Neuronal stem cell (in vitro differentiated cells): ENCODE data around the gene COX20.
A peak's percentile ranks its signal among the peaks of the same experiment; 100 is the strongest.

Experiments
- DNase-seq: peaks from one replicate; pipeline ENCODE4 v3.0.0-alpha.2; 2013; ENCODE audit warnings: low spot score
- H2AFZ ChIP-seq: one replicate; pipeline ENCODE4 v1.6.1; 2013; ENCODE audit warnings: mild to moderate bottlenecking, low read length, inconsistent platforms
- H2AK5ac ChIP-seq: 2 replicates; pipeline ENCODE4 v1.6.1; 2013; ENCODE audit warnings: low read depth, mild to moderate bottlenecking, inconsistent platforms, low read length, moderate library complexity, mixed read lengths
- H2BK120ac ChIP-seq: 2 replicates; pipeline ENCODE4 v1.6.1; 2013; ENCODE audit warnings: low read depth, mild to moderate bottlenecking, inconsistent platforms, low read length, moderate library complexity, mixed read lengths
- H2BK12ac ChIP-seq: one replicate; pipeline ENCODE4 v1.6.1; 2013; ENCODE audit warnings: low read length, inconsistent platforms
- H2BK15ac ChIP-seq: 2 replicates; pipeline ENCODE4 v1.6.1; 2013; ENCODE audit warnings: mild to moderate bottlenecking, low read length, inconsistent platforms, mixed read lengths
- H2BK5ac ChIP-seq: one replicate; pipeline ENCODE4 v1.6.1; 2013; ENCODE audit warnings: inconsistent platforms, mild to moderate bottlenecking, low read length, moderate library complexity
- H3K14ac ChIP-seq: one replicate; pipeline ENCODE4 v1.6.1; 2013; ENCODE audit warnings: low read length, inconsistent platforms
- H3K18ac ChIP-seq: 2 replicates; pipeline ENCODE4 v1.6.1; 2013; ENCODE audit warnings: low read length, inconsistent platforms
- H3K23ac ChIP-seq: 2 replicates; pipeline ENCODE4 v1.6.1; 2013; ENCODE audit warnings: low read depth, mild to moderate bottlenecking, mixed read lengths, low read length, inconsistent platforms; ENCODE audit not compliant: poor library complexity
- H3K27ac ChIP-seq: replicated peaks from 3 replicates; pipeline ENCODE4 v1.5.1; 2013; ENCODE audit warnings: low read length, inconsistent platforms
- H3K27me3 ChIP-seq, 3 experiments: 2 replicates each; pipeline ENCODE4 v1.6.1; 2013; ENCODE audit warnings: low read length in 3 of 3, mild to moderate bottlenecking in 2 of 3, inconsistent platforms in 1 of 3, low read depth in 1 of 3, mixed read lengths in 1 of 3, moderate library complexity in 1 of 3; ENCODE audit not compliant: control insufficient read depth in 3 of 3, insufficient read depth in 3 of 3
- H3K36me3 ChIP-seq, 2 donors: replicated peaks in 1 of 2; 2 replicates each; pipeline ENCODE4 v1.6.1; 2013; ENCODE audit warnings: low read length in 2 of 2; ENCODE audit not compliant: control insufficient read depth in 2 of 2, insufficient read depth in 2 of 2
- H3K4ac ChIP-seq: 2 replicates; pipeline ENCODE4 v1.6.1; 2013; ENCODE audit warnings: inconsistent platforms, mild to moderate bottlenecking, low read length, moderate library complexity
- H3K4me1 ChIP-seq, 2 donors: 1 replicate in 1 of 2; 2 replicates in 1 of 2; pipeline ENCODE4 v1.6.1; 2013; ENCODE audit warnings: low read length in 2 of 2, low read depth in 1 of 2; ENCODE audit not compliant: control insufficient read depth in 2 of 2, insufficient read depth in 1 of 2
- H3K4me2 ChIP-seq: one replicate; pipeline ENCODE4 v1.6.1; 2013; ENCODE audit warnings: mild to moderate bottlenecking, low read length, inconsistent platforms; ENCODE audit not compliant: insufficient read depth, poor library complexity, severe bottlenecking
- H3K4me3 ChIP-seq, 2 donors: 2 replicates each; pipeline ENCODE4 v1.5.1; 2013; ENCODE audit warnings: low read length in 2 of 2, mild to moderate bottlenecking in 2 of 2, inconsistent platforms in 1 of 2, moderate library complexity in 1 of 2
- H3K79me1 ChIP-seq: one replicate; pipeline ENCODE4 v1.6.1; 2013; ENCODE audit warnings: low read depth, mild to moderate bottlenecking, inconsistent platforms, low read length, moderate library complexity
- H3K9ac ChIP-seq: one replicate; pipeline ENCODE4 v1.6.1; 2013; ENCODE audit warnings: mild to moderate bottlenecking, low read depth, low read length, inconsistent platforms; ENCODE audit not compliant: poor library complexity
- H3K9me3 ChIP-seq, 2 donors: replicated peaks in 1 of 2; 2 replicates each; pipeline versions ENCODE3 to v1.6.1; 2013; ENCODE audit warnings: low read length in 2 of 2, mild to moderate bottlenecking in 2 of 2, inconsistent platforms in 1 of 2, low read depth in 1 of 2, mixed read lengths in 1 of 2, moderate library complexity in 1 of 2; ENCODE audit not compliant: control insufficient read depth in 2 of 2, insufficient read depth in 1 of 2
- H4K8ac ChIP-seq: one replicate; pipeline ENCODE4 v1.6.1; 2013; ENCODE audit warnings: low read depth, mild to moderate bottlenecking, inconsistent platforms, low read length, moderate library complexity
- H4K91ac ChIP-seq: one replicate; pipeline ENCODE4 v1.6.1; 2013; ENCODE audit warnings: low read length, low read depth, mild to moderate bottlenecking, inconsistent platforms; ENCODE audit not compliant: poor library complexity
- WGBS, 2 donors: extraction: QIAGEN DNeasy Blood & Tissue Kit; methylation state at CpG; one replicate each; pipeline ENCODE4 v1.1.7; 2013; ENCODE audit warnings: missing lambda C conversion rate in 2 of 2, mixed read lengths in 1 of 2; ENCODE audit not compliant: insufficient read length in 2 of 2, insufficient replicate concordance in 1 of 2; ENCODE audit errors: extremely low coverage in 2 of 2; 5-methylcytosine and 5-hydroxymethylcytosine counted together

Gene COX20

GRCh38 chr1:244836135-244836521, 670 bp downstream of the COX20 start:
- no peak overlapping the region for H3K14ac ChIP-seq

GRCh38 chr1:244836584-244836983, 1.1 kb downstream of the COX20 start:
- Histone ChIP-seq H3K27me3 (no peaks in the 10 kb centered on the region), H3K9me3 (peaks cover 0 to 4% of the 10 kb centered on the region in 2 donors), H3K4ac (no peak overlapping the region), H3K9ac (no peak overlapping the region), H3K4me2 (peak overlapping the region; percentile 60), H3K36me3 (peaks cover 5 to 50% of the 10 kb centered on the region in 2 donors), H3K79me1 (no peaks in the 10 kb centered on the region), H4K91ac (no peak overlapping the region), H2BK5ac (no peak overlapping the region), H2BK120ac (no peak overlapping the region), H3K27ac (no peak overlapping the region), H2BK12ac (no peak overlapping the region), H3K14ac (no peak overlapping the region), H3K18ac (no peak overlapping the region), H2AFZ (no peak overlapping the region), H3K4me3 (peak overlapping the region in 1 of 2 donors; percentile 69), H3K4me1 (peaks cover 1 to 5% of the 10 kb centered on the region in 2 donors), H4K8ac (no peak overlapping the region), H2AK5ac (no peak overlapping the region), H3K23ac (no peak overlapping the region), H2BK15ac (no peak overlapping the region)
- DNase-seq = no peak
- no CpG with 5 or more reads among the region's 3 CpGs for WGBS, 2 donors

More at GRCh38 chr1:244836135-244836521, 670 bp downstream of the COX20 start:
- H2AK5ac ChIP-seq = no peak overlapping the region
- peak overlapping the region; percentile 93 for H2AFZ ChIP-seq
- no peaks in the 10 kb centered on the region for H3K79me1 ChIP-seq
- peak; percentile 11 for DNase-seq
- no peak overlapping the region for H3K9ac ChIP-seq
- WGBS, 2 donors = no CpG with 5 or more reads among the region's 7 CpGs
- no peak overlapping the region for H2BK5ac ChIP-seq
- no peak overlapping the region for H3K23ac ChIP-seq
- H4K91ac ChIP-seq = no peak overlapping the region
- no peak overlapping the region for H2BK12ac ChIP-seq
- H4K8ac ChIP-seq = no peak overlapping the region
- H3K4me2 ChIP-seq = peak overlapping the region; percentile 60
- no peak overlapping the region for H2BK15ac ChIP-seq
- H3K4me1 ChIP-seq = peaks cover 1 to 5% of the 10 kb centered on the region in 2 donors
- H3K27me3 ChIP-seq = no peaks in the 10 kb centered on the region
- peak overlapping the region; percentile 69 to 91 for H3K4me3 ChIP-seq
- H3K18ac ChIP-seq = no peak overlapping the region
- peaks cover 0 to 4% of the 10 kb centered on the region in 2 donors for H3K9me3 ChIP-seq
- H3K27ac ChIP-seq = peak overlapping the region; percentile 100
- H3K4ac ChIP-seq = no peak overlapping the region
- H3K36me3 ChIP-seq = peaks cover 5 to 46% of the 10 kb centered on the region in 2 donors
- no peak overlapping the region for H2BK120ac ChIP-seq

DNA sequence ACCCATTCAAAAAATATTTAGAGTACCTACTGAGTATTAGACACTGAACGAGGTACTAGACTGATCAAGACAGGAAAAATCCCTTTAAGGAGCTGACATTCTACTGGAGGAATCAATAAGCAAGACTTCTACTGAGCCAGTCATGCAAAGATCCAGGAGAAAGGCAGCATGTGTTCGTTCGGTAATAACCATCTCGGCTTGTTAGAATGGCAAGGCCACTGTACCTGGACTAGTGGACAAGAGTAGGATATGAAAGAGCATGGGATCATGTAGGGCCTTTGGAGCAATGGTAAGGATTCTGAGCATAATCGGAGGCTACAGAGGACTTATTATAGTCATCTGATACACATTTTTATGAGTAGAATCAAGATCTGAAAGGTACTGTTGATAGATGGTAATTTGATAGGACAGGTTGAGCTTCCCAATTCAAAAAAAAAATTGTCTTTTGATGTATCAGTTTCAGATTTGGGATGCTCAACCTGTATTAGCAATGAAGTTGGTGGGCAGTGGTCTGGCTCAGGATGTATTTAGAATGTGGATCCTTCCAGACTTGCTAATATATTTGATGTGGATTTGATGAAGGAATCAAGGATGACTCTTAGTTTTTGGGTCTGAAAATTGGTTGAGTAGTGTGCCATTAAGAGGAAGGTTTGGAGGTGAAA, 2.3 kb downstream of the COX20 start:
- Histone ChIP-seq H2BK15ac (no peak overlapping the region), H2AFZ (no peak overlapping the region), H3K27me3 (no peaks in the 10 kb centered on the region), H3K4ac (no peak overlapping the region), H3K36me3 (peaks cover 6 to 62% of the 10 kb centered on the region in 2 donors), H2AK5ac (no peak overlapping the region), H3K9me3 (peaks cover 0 to 4% of the 10 kb centered on the region in 2 donors), H3K4me1 (peaks cover 1 to 5% of the 10 kb centered on the region in 2 donors), H3K79me1 (no peaks in the 10 kb centered on the region), H2BK120ac (no peak overlapping the region), H3K23ac (no peak overlapping the region), H4K8ac (no peak overlapping the region), H4K91ac (no peak overlapping the region), H2BK12ac (no peak overlapping the region), H3K14ac (no peak overlapping the region), H3K27ac (no peak overlapping the region), H3K4me3 (no peak overlapping the region), H3K9ac (no peak overlapping the region), H3K18ac (no peak overlapping the region), H3K4me2 (no peak overlapping the region), H2BK5ac (no peak overlapping the region)
- DNase-seq = no peak
- no CpG with 5 or more reads among the region's 5 CpGs for WGBS, 2 donors

GRCh38 chr1:244839656-244840055, 4.2 kb downstream of the COX20 start:
- Histone ChIP-seq H3K23ac (no peak overlapping the region), H2AFZ (no peak overlapping the region), H3K27ac (no peak overlapping the region), H3K9me3 (peaks cover 0 to 4% of the 10 kb centered on the region in 2 donors), H2BK15ac (no peak overlapping the region), H3K4me3 (no peak overlapping the region), H2BK5ac (no peak overlapping the region), H4K8ac (no peak overlapping the region), H3K36me3 (peaks cover 13 to 81% of the 10 kb centered on the region in 2 donors), H3K9ac (no peak overlapping the region), H3K79me1 (no peaks in the 10 kb centered on the region), H2BK12ac (no peak overlapping the region), H2BK120ac (no peak overlapping the region), H3K18ac (no peak overlapping the region), H2AK5ac (no peak overlapping the region), H3K4me2 (no peak overlapping the region), H3K4me1 (peaks cover 1 to 3% of the 10 kb centered on the region in 2 donors), H3K14ac (no peak overlapping the region), H3K27me3 (no peaks in the 10 kb centered on the region), H3K4ac (no peak overlapping the region), H4K91ac (no peak overlapping the region)
- WGBS, 2 donors = no CpG with 5 or more reads among the region's 2 CpGs
- no peak for DNase-seq
